NCI-H2196 (cell line): ENCODE measurements around the gene SCAPER.
"Not testable (repeated sequence)": the region's sequence is repeated elsewhere in the genome, so short reads cannot be mapped to it uniquely, and the experiment has no call there.

Experiments
- DNase-seq: peaks from one replicate; lab custom pipeline; 2025; ENCODE audit not compliant: unreplicated experiment; lab: John Stamatoyannopoulos, UW

Gene SCAPER

GRCh38 chr15:76863693-76864092, 41.4 kb downstream of the SCAPER start:
- no peak for DNase-seq

DNA sequence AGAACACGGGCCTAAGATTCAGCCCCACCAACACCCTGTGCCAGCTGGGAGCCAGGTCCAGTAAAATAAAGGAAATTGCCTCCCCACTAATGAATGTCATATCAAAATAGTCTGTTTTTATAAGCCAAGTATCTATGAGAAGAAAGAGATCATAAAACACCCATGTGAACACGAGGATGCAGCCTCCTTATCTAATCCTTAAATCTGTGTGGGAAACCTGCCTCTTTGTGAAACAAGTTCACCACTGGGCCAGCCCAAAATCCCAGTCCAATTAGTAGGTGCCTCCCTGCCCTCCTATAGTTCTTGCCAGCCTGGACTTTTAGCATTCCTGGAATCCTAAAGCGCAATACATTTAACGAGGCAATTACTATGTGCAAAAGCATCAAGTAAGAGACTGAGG, 42.0 kb downstream of the SCAPER start:
- no peak for DNase-seq

GRCh38 chr15:76861815-76862397, 43.2 kb downstream of the SCAPER start:
- no peak for DNase-seq

- DNase-seq, result no peak
Observed at GRCh38 chr15:76860201-76860600, 44.9 kb downstream of the SCAPER start.

- not testable (repeated sequence) for DNase-seq
Observed at GRCh38 chr15:76850367-76850766, 54.8 kb downstream of the SCAPER start.

DNA sequence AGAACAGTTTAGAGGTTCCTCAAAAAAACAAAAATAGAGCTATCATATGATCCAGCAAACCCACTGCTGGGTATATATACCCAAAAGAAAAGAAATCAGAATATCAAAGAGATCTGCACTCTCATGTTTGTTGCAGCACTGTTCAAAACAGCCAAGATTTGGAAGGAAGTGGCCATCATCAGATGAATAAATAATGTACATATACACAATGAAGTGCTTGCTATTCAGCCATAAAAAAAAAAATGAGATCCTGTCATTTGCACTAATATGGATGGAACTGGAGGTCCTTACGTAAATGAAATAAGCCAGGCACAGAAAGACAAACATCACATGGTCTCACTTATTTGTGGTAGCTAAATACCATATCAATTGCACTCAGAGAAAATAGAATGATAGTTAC, 58.4 kb downstream of the SCAPER start:
- DNase-seq, result no peak

DNA sequence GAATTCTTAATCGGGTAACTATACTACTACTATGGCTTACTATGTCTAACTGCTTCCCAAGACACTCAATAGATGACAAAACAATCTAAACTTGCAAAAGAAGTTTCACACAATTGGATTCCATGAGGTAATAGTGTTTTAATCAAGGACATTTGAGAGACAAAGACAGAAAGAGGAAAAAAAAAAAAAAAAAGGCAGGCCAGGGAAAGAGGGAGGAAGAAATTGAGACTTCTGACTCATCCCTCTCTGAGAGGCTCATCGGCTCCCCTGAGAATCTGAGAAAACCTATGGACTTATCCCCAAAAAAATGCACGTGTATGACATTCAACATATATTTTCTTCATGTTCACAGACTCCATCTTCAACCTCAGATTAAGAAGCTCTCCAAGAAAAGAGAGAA, 61.0 kb downstream of the SCAPER start:
- no peak for DNase-seq

DNA sequence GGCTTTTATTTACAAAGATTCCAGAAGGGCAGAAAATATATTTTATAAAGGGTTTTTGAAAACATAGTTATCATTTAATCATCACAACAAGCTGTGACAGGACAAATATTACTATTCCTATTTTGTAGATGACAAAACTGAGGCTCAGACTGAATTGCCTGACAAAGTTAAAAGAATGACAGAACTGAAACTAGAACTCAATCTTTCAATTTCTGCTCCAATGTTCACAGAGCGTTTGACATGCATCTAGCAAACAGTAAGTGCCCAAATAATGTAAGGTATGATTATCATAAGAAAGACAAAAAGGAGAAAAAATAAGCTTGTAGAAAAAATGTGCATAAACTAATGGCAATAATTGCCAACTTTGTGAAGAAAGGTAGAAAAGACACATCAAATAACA, 61.9 kb downstream of the SCAPER start:
- DNase-seq, result no peak

DNA sequence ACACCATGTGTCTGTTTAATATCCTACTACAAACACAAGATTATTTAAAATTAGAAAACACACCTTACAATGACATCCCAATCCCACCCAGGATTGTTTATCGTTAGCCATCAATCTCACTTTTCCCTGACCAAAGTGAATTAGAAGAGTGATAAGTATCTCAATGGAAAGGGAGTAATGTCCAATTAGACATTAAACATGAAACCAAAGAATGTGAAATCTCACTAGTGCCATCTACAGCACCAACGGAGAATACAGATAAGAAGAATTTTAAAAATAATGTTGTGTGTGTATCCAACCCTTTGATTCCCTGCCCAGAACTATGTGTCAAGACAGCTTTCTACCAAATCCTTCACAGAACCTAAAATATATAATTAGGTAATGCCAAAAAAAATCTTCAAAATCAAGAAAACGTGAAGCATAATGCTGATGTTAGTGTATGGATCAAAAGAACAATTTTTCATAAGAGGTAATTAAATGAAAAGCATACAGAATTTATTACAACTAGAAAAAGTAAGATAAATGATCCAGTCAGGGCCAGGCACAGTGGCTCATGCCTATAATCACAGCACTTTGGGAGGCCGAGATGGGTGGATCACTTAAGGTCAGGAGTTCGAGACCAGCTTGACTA, 64.2 kb downstream of the SCAPER start:
- DNase-seq, result peak; percentile 18

GRCh38 chr15:76839173-76839572, 66.0 kb downstream of the SCAPER start:
- DNase-seq, result no peak

- no peak for DNase-seq
Observed at GRCh38 chr15:76837474-76837873, 67.7 kb downstream of the SCAPER start.

- DNase-seq, result no peak
Observed at GRCh38 chr15:76829939-76830338, 75.2 kb downstream of the SCAPER start.

DNA sequence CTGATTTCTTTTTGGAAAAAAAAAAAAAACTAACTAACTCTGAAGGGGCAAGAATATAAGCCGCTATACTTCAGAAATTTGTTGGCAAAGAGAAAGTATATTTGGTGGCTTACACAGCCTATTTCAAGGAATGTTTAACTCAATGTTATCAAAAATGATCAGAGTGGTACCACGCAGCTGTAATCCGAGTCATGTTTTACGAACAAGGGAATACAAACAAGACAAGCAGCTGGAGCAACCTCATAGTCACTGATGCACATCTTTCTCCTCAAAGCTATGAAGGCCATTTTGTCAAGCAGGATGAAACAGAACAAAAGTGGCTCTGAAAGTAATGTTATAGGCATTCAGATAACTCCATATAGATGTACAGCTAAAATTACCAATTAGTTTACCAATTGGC, 81.2 kb downstream of the SCAPER start:
- peak; percentile 72 for DNase-seq

DNA sequence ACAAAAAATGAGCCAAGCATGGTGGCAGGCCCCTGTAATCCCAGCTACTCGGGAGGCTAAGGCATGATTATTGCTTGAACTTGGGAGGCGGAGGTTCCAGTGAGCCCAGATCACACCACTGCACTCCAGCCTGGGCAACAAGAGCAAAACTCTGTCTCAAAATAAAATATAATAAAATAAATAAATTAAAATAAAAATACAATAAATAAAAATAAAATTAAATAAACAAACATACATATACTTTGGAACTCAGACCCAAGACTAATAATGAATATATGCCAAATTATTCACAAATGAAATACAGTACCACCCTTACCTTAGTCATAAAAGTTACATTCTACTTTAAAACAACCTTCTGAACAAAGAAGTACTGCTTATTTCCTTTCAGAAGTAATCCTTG, 81.8 kb downstream of the SCAPER start:
- DNase-seq, result no peak

DNA sequence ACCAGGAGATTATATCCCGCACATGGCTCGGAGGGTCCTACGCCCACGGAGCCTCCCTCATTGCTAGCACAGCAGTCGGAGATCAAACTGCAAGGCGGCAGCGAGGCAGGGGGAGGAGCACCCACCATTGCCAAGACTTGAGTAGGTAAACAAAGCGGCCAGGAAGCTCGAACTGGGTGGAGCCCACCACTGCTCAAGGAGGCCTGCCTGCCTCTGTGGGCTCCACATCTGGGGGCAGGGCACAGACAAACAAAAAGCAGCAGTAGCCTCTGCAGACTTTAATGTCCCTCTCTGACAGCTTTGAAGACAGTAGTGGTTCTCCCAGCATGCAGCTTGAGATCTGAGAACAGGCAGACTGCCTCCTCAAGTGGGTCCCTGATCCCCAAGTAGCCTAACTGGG, 86.2 kb downstream of the SCAPER start:
- not testable (repeated sequence) for DNase-seq

DNA sequence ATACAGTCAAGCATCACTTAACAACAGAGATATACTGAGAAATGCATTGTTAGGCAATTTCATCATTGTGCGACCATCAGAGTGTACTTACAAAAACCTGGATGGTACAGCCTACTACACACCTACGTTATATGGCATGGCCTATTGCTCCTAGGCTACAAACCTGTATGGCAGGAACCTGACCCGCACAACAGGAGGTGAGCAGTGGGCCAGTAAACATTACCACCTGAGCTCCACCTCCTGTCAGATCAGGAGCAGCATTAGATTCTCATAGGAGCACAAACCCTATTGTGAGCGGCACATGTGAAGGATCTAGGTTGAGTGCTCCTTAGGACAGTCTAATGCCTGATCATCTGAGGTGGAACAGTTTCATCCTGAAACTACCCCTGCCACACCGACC, 89.7 kb downstream of the SCAPER start:
- no peak for DNase-seq

DNA sequence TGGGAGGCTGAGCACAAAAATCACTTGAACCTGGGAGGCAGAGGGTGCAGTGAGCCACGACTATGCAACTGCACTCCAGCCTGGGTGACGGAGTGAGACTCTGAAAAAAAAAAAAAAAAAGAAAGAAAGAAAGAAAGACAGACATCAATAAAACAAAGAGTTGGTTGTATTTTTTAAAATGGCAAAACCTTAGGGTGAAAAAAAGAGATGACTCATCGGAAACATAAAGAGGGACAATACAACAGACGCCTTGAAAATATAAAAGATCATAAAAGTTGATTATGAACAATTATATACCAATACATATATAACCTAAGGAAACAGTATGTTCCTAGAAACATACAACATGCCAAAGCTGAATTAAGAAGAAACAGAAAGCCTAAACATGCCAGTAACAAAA, 92.8 kb downstream of the SCAPER start:
- no peak for DNase-seq

DNA sequence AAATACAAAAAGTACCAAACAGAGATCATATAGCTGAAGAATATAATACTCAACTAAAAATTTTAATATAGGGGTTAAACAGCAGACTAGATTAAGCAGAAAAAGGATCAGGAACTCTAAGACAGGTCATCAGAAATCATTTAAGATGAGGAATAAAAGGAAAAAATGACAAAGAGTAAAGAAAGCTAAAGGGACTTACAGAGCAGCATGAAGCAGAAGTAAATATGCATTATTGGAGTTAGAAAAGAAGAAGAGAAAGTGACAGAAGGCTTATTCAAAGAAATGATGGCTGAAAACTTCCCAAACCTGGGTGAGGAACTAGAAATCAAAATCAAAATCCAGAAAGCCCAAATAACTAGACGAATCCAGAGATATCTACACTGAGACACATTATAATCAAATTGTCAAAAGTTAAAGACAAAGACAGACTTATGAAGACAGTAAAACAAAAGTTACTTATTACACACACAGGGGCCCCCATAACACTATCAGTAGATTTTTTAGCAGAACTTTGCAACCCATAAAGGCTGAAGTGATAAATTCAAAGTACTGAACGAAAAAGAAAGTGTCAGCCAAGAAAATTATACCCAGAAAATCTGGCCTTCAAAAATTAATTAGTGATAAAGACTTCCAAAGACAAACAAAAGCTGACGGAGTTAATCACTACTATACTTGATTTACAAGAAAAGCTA, 95.6 kb downstream of the SCAPER start:
- no peak for DNase-seq

GRCh38 chr15:76803049-76803571, 102.0 kb downstream of the SCAPER start:
- no peak for DNase-seq

GRCh38 chr15:76802411-76802810, 102.7 kb downstream of the SCAPER start:
- no peak for DNase-seq

- DNase-seq, result no peak
Observed at GRCh38 chr15:76799760-76800159, 105.4 kb downstream of the SCAPER start.

- DNase-seq, result no peak
Observed at GRCh38 chr15:76795217-76795616, 109.9 kb downstream of the SCAPER start.
